WTC11 (cell line): ENCODE data around the gene NRTN. TPM values are rescaled to one million over a fixed set of nuclear protein-coding genes. Genes with fewer than 3 reads are reported as not detected.

Experiments
- ATAC-seq: fragments of 200-7000 bp; cut with Tn5 transposase; 2 replicates; pipeline ENCODE4 v1.10.0; 2021; ENCODE audit warnings: mild to moderate bottlenecking, moderate library complexity
- CTCF ChIA-PET: fragments of 300-600 bp; sonication (Branson Sonifier 250); formaldehyde crosslinking; loops from one replicate; lab custom pipeline; 2021; ENCODE audit warnings: antibody characterized with exemption; lab: Charles Lee
- POLR2A ChIA-PET: fragments of 350-600 bp; sonication (Branson Sonifier 250); formaldehyde crosslinking; loops from one replicate; lab custom pipeline; 2021; ENCODE audit warnings: antibody characterized with exemption; lab: Charles Lee
- DNase-seq: peaks from one replicate; pipeline ENCODE4 v3.0.0; 2021; ENCODE audit warnings: low spot score
- H3K27ac Mint-ChIP-seq: 2 replicates; pipeline ENCODE4 v1.8.0; 2021; ENCODE audit warnings: mixed read lengths
- H3K27me3 Mint-ChIP-seq: 2 replicates; pipeline ENCODE4 v1.8.0; 2021; ENCODE audit warnings: low read depth, mild to moderate bottlenecking, moderate library complexity, mixed read lengths
- H3K36me3 Mint-ChIP-seq: 2 replicates; pipeline ENCODE4 v1.8.0; 2021; ENCODE audit warnings: mixed read lengths
- H3K4me1 Mint-ChIP-seq: 2 replicates; pipeline ENCODE4 v1.8.0; 2022; ENCODE audit warnings: mixed read lengths
- H3K4me3 Mint-ChIP-seq: 2 replicates; pipeline ENCODE4 v1.8.0; 2021; ENCODE audit warnings: mild to moderate bottlenecking, moderate library complexity, mixed read lengths
- H3K9me3 Mint-ChIP-seq: 2 replicates; pipeline ENCODE4 v1.8.0; 2021; ENCODE audit warnings: mixed read lengths
- CREB1 ChIP-seq: sonication (generic); formaldehyde crosslinking; IDR thresholded peaks from 2 replicates; pipeline ENCODE4 v1.8.0; 2023; ENCODE audit warnings: mild to moderate bottlenecking, missing genetic modification reagents
- CREM ChIP-seq: sonication (generic); formaldehyde crosslinking; IDR thresholded peaks from 2 replicates; pipeline ENCODE4 v1.8.1; 2022; ENCODE audit warnings: mild to moderate bottlenecking, missing genetic modification reagents, moderate library complexity
- FOXP1 ChIP-seq: sonication (generic); formaldehyde crosslinking; IDR thresholded peaks from 2 replicates; pipeline ENCODE4 v1.8.0; 2022; ENCODE audit warnings: missing genetic modification reagents, mild to moderate bottlenecking, moderate library complexity, borderline replicate concordance
- GABPB1 ChIP-seq: sonication (generic); formaldehyde crosslinking; IDR thresholded peaks from 2 replicates; pipeline ENCODE4 v1.8.1; 2023; ENCODE audit warnings: mild to moderate bottlenecking, missing genetic modification reagents
- GRHL2 ChIP-seq: fragments of 250-450 bp; sonication (Bioruptor Pico); IDR thresholded peaks from 2 replicates; pipeline ENCODE4 v1.8.0; 2022; ENCODE audit warnings: mild to moderate bottlenecking, moderate library complexity; ENCODE audit not compliant: insufficient replicate concordance, severe bottlenecking
- HMGA2 ChIP-seq: fragments of 250-450 bp; sonication (Bioruptor Pico); IDR thresholded peaks from 2 replicates; pipeline ENCODE4 v1.4.0; 2021; ENCODE audit warnings: mild to moderate bottlenecking, moderate library complexity
- KAT7 ChIP-seq: sonication (generic); formaldehyde crosslinking; IDR thresholded peaks from 2 replicates; pipeline ENCODE4 v1.8.1; 2023; ENCODE audit warnings: missing genetic modification reagents, mild to moderate bottlenecking, borderline replicate concordance
- MXD4 ChIP-seq: fragments of 250-450 bp; sonication (Bioruptor Pico); IDR thresholded peaks from 2 replicates; pipeline ENCODE4 v1.8.0; 2021; ENCODE audit warnings: mild to moderate bottlenecking, moderate library complexity, borderline replicate concordance
- NR3C1 ChIP-seq: sonication (generic); formaldehyde crosslinking; conservative IDR thresholded peaks from 2 replicates; pipeline ENCODE4 v1.8.1; 2023; ENCODE audit warnings: low read depth, mild to moderate bottlenecking, missing genetic modification reagents
- PREB ChIP-seq: sonication (generic); formaldehyde crosslinking; IDR thresholded peaks from 2 replicates; pipeline ENCODE4 v1.8.1; 2022; ENCODE audit warnings: mild to moderate bottlenecking, missing genetic modification reagents, moderate library complexity, borderline replicate concordance
- PRRX2 ChIP-seq: fragments of 250-450 bp; sonication (Bioruptor Pico); IDR thresholded peaks from 2 replicates; pipeline ENCODE4 v1.8.0; 2021; ENCODE audit warnings: mild to moderate bottlenecking
- ZNF232 ChIP-seq: sonication (generic); formaldehyde crosslinking; IDR thresholded peaks from 2 replicates; pipeline ENCODE4 v1.8.0; 2022; ENCODE audit warnings: mild to moderate bottlenecking, missing genetic modification reagents
- ZNF317 ChIP-seq: sonication (generic); formaldehyde crosslinking; IDR thresholded peaks from 2 replicates; pipeline ENCODE4 v1.8.1; 2023; ENCODE audit warnings: low read depth, mild to moderate bottlenecking, moderate library complexity, missing genetic modification reagents, borderline replicate concordance
- ZNF396 ChIP-seq: fragments of 250-450 bp; sonication (Bioruptor Pico); IDR thresholded peaks from 2 replicates; pipeline ENCODE4 v1.8.0; 2021; ENCODE audit warnings: mild to moderate bottlenecking, moderate library complexity, borderline replicate concordance
- ZNF423 ChIP-seq: fragments of 250-450 bp; sonication (Bioruptor Pico); IDR thresholded peaks from 2 replicates; pipeline ENCODE4 v2.1.2; 2022; ENCODE audit warnings: mild to moderate bottlenecking, moderate library complexity
- ZNF671 ChIP-seq: fragments of 250-450 bp; sonication (Bioruptor Pico); IDR thresholded peaks from 2 replicates; pipeline ENCODE4 v1.8.0; 2021; ENCODE audit warnings: mild to moderate bottlenecking
- total RNA-seq: library from RNA; stranded (reverse); gene quantifications from 3 replicates; pipeline ENCODE4 v1.2.3, GENCODE V29; 2021
- TF ChIP-seq, protein P1 (sequence below): sonication (generic); formaldehyde crosslinking; IDR thresholded peaks from 2 replicates; pipeline ENCODE4 v1.8.0; 2022; ENCODE audit warnings: mild to moderate bottlenecking, missing genetic modification reagents
- TF ChIP-seq, protein P2 (sequence below): sonication (generic); formaldehyde crosslinking; IDR thresholded peaks from 2 replicates; pipeline ENCODE4 v1.8.1; 2023; ENCODE audit warnings: mild to moderate bottlenecking, missing genetic modification reagents
- TF ChIP-seq, protein P3 (sequence below): sonication (generic); formaldehyde crosslinking; IDR thresholded peaks from 2 replicates; pipeline ENCODE4 v1.8.1; 2023; ENCODE audit warnings: mild to moderate bottlenecking, moderate library complexity, missing genetic modification reagents
- TF ChIP-seq, protein P4 (sequence below): sonication (generic); formaldehyde crosslinking; IDR thresholded peaks from 2 replicates; pipeline ENCODE4 v1.8.1; 2023; ENCODE audit warnings: mild to moderate bottlenecking, missing genetic modification reagents, borderline replicate concordance
- TF ChIP-seq, protein P5 (sequence below): sonication (generic); formaldehyde crosslinking; IDR thresholded peaks from 2 replicates; pipeline ENCODE4 v1.8.1; 2023; ENCODE audit warnings: mild to moderate bottlenecking, missing genetic modification reagents
- TF ChIP-seq, protein P6 (sequence below): sonication (generic); formaldehyde crosslinking; conservative IDR thresholded peaks from 2 replicates; pipeline ENCODE4 v1.8.1; 2022; ENCODE audit warnings: mild to moderate bottlenecking, missing genetic modification reagents

NRTN gene
- total RNA-seq, 1 experiment from 2014 or later, result 6.1 TPM

DNA sequence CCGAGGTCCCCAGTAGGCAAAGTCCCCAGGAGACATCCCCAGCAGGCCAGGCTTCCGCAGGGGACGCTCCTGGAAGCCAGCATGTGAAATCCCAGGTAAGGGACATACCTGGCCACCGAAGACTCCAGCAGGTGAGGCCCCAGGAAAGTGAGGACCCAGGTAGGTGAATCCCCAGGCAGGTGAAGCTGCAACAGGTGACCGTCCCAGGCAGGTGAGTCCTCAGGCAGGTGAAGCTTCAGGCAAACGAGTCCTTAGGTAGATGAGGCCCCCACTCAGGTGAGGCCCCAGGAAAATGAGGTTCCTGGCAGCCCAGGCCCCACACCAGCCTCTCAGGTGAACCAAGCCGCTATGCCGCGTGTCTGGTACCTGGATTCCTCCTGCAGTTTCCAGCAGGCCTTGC, 26.3 kb downstream of the NRTN start (continued):
- TF ChIP-seq FOXP1 (no peak), GABPB1 (CRISPR knock-in tag) (no peak)
- TF ChIP-seq, protein P1, sequence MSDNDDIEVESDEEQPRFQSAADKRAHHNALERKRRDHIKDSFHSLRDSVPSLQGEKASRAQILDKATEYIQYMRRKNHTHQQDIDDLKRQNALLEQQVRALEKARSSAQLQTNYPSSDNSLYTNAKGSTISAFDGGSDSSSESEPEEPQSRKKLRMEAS, result no peak
- TF ChIP-seq, protein P2, sequence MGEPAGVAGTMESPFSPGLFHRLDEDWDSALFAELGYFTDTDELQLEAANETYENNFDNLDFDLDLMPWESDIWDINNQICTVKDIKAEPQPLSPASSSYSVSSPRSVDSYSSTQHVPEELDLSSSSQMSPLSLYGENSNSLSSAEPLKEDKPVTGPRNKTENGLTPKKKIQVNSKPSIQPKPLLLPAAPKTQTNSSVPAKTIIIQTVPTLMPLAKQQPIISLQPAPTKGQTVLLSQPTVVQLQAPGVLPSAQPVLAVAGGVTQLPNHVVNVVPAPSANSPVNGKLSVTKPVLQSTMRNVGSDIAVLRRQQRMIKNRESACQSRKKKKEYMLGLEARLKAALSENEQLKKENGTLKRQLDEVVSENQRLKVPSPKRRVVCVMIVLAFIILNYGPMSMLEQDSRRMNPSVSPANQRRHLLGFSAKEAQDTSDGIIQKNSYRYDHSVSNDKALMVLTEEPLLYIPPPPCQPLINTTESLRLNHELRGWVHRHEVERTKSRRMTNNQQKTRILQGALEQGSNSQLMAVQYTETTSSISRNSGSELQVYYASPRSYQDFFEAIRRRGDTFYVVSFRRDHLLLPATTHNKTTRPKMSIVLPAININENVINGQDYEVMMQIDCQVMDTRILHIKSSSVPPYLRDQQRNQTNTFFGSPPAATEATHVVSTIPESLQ, result no peak

DNA sequence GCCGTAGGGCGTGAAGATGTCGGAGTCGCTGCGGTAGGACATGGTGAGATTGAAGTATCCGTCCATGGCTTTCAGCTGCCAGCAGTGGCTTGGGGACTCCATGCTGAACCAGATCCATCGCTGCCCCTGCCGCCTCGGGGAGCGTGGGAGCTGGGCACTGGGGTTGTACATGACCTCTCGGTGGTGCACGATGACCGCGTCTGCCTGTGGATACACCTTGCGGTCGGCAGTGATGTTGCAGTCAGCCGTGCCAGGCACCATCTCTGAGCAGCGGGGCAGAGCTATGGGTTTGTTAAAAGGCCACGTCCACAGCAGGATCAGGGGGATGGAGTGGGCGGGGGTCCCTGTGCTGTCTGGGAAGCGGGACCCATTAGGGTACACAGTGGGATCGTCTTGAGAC, 27.2 kb downstream of the NRTN start:
- H3K4me3 Mint-ChIP-seq, result no peak overlapping the region
- DNase-seq, result no peak
- H3K9me3 Mint-ChIP-seq, result no peaks in the 10 kb centered on the region
- no peak overlapping the region for H3K27ac Mint-ChIP-seq
- ATAC-seq, result no peak
- peaks cover 3% of the 10 kb centered on the region for H3K4me1 Mint-ChIP-seq
- ChIA-PET CTCF (interaction anchor here (6.9 kb wide), 1 partner anchor 28 kb away, joined by 115 read pairs; the partner anchor contains the start of gene NRTN), POLR2A (no interaction called here)
- peaks cover 23% of the 10 kb centered on the region for H3K27me3 Mint-ChIP-seq
- TF ChIP-seq, protein P3, sequence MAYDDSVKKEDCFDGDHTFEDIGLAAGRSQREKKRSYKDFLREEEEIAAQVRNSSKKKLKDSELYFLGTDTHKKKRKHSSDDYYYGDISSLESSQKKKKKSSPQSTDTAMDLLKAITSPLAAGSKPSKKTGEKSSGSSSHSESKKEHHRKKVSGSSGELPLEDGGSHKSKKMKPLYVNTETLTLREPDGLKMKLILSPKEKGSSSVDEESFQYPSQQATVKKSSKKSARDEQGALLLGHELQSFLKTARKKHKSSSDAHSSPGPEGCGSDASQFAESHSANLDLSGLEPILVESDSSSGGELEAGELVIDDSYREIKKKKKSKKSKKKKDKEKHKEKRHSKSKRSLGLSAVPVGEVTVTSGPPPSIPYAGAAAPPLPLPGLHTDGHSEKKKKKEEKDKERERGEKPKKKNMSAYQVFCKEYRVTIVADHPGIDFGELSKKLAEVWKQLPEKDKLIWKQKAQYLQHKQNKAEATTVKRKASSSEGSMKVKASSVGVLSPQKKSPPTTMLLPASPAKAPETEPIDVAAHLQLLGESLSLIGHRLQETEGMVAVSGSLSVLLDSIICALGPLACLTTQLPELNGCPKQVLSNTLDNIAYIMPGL (CRISPR knock-in tag), result no peak
- TF ChIP-seq NR3C1 (no peak), ZNF423 (CRISPR knock-in tag) (no peak), ZNF232 (CRISPR knock-in tag) (no peak), MXD4 (CRISPR knock-in tag) (no peak), GRHL2 (CRISPR knock-in tag) (no peak), CREM (CRISPR knock-in tag) (no peak), PRRX2 (CRISPR knock-in tag) (no peak)
- TF ChIP-seq, protein P4, sequence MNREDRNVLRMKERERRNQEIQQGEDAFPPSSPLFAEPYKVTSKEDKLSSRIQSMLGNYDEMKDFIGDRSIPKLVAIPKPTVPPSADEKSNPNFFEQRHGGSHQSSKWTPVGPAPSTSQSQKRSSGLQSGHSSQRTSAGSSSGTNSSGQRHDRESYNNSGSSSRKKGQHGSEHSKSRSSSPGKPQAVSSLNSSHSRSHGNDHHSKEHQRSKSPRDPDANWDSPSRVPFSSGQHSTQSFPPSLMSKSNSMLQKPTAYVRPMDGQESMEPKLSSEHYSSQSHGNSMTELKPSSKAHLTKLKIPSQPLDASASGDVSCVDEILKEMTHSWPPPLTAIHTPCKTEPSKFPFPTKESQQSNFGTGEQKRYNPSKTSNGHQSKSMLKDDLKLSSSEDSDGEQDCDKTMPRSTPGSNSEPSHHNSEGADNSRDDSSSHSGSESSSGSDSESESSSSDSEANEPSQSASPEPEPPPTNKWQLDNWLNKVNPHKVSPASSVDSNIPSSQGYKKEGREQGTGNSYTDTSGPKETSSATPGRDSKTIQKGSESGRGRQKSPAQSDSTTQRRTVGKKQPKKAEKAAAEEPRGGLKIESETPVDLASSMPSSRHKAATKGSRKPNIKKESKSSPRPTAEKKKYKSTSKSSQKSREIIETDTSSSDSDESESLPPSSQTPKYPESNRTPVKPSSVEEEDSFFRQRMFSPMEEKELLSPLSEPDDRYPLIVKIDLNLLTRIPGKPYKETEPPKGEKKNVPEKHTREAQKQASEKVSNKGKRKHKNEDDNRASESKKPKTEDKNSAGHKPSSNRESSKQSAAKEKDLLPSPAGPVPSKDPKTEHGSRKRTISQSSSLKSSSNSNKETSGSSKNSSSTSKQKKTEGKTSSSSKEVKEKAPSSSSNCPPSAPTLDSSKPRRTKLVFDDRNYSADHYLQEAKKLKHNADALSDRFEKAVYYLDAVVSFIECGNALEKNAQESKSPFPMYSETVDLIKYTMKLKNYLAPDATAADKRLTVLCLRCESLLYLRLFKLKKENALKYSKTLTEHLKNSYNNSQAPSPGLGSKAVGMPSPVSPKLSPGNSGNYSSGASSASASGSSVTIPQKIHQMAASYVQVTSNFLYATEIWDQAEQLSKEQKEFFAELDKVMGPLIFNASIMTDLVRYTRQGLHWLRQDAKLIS (CRISPR knock-in tag), result no peak
- TF ChIP-seq, protein P5, sequence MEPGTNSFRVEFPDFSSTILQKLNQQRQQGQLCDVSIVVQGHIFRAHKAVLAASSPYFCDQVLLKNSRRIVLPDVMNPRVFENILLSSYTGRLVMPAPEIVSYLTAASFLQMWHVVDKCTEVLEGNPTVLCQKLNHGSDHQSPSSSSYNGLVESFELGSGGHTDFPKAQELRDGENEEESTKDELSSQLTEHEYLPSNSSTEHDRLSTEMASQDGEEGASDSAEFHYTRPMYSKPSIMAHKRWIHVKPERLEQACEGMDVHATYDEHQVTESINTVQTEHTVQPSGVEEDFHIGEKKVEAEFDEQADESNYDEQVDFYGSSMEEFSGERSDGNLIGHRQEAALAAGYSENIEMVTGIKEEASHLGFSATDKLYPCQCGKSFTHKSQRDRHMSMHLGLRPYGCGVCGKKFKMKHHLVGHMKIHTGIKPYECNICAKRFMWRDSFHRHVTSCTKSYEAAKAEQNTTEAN (CRISPR knock-in tag), result no peak
- no peaks in the 10 kb centered on the region for H3K36me3 Mint-ChIP-seq

GRCh38 chr19:5832527-5833216, 27.8 kb downstream of the NRTN start:
- Mint-ChIP-seq H3K27ac (no peak overlapping the region), H3K36me3 (no peaks in the 10 kb centered on the region), H3K4me3 (no peak overlapping the region), H3K27me3 (peaks cover 23% of the 10 kb centered on the region), H3K9me3 (no peaks in the 10 kb centered on the region), H3K4me1 (no peaks in the 10 kb centered on the region)
- ChIA-PET POLR2A (no interaction called here), CTCF (interaction anchor here (6.9 kb wide), 1 partner anchor 28 kb away, joined by 115 read pairs; the partner anchor contains the start of gene NRTN)
- DNase-seq (no peak), ATAC-seq (no peak)
- TF ChIP-seq KAT7 (CRISPR knock-in tag), result no peak
- TF ChIP-seq PREB, result no peak
- TF ChIP-seq ZNF396, result no peak
- no peak for TF ChIP-seq ZNF671 (CRISPR knock-in tag)
- TF ChIP-seq NR3C1, result no peak
- no peak for TF ChIP-seq HMGA2 (CRISPR knock-in tag)
- TF ChIP-seq CREB1 (CRISPR knock-in tag), result no peak
- TF ChIP-seq, protein P6, sequence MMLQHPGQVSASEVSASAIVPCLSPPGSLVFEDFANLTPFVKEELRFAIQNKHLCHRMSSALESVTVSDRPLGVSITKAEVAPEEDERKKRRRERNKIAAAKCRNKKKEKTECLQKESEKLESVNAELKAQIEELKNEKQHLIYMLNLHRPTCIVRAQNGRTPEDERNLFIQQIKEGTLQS (CRISPR knock-in tag), result no peak
- TF ChIP-seq ZNF317, result no peak
